ENCODE data around the gene ILDR2. TPM values are rescaled to one million over a fixed set of nuclear protein-coding genes. Genes with fewer than 3 reads are reported as not detected.

Gene ILDR2
- total RNA-seq, 4 donors from 2014 or later = 0.04 to 0.57 (median 0.21) TPM; not detected in 1

- intact Hi-C loops (cut with DNase I) = no loop called here
- TF ChIP-seq POLR2A (IDR thresholded peaks at IDR 0.05) (no peak), CTCF (IDR thresholded peaks at IDR 0.05) (no peak)
- peaks cover 0 to 65% (median 4%) of the 10 kb centered on the region in 4 donors for H3K27me3 ChIP-seq
- no peaks in the 10 kb centered on the region for H3K36me3 ChIP-seq
- H3K4me1 ChIP-seq = peaks cover 0 to 14% (median 2%) of the 10 kb centered on the region in 3 donors
- DNase-seq = no peak
- H3K4me3 ChIP-seq = no peak overlapping the region
- no peak overlapping the region for H3K27ac ChIP-seq
- no peaks in the 10 kb centered on the region for H3K9me3 ChIP-seq
- WGBS, 2 donors = 80 to 84% methylated on average over 6 of the region's 6 CpGs
Measured at GRCh38 chr1:166918088-166918955, 57.0 kb downstream of the ILDR2 start.

DNA sequence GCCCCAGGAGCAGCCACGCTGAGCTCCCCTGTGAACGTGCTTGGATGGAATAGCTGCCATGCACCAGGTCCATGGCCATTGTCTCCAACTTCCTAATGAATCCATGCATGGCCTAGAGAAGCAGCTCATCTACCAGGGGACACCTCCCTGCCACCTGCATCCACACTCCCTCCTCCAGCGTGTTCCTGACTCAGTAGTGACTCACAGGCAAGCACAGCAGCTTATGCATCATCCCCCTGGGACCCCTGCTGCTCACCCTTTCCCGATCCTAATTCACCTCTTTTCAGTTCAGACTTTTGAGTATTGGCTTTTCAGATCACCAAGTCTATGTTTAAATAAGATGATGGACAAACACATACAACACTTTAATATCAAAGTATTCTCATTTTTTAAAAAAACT lies 59.4 kb downstream of the ILDR2 start:
- no peak for DNase-seq
- Histone ChIP-seq H3K4me3 (no peak overlapping the region), H3K4me1 (peaks cover 0 to 9% (median 1%) of the 10 kb centered on the region in 3 donors), H3K27ac (no peak overlapping the region), H3K27me3 (peaks cover 0 to 44% (median 2%) of the 10 kb centered on the region in 4 donors), H3K36me3 (no peaks in the 10 kb centered on the region), H3K9me3 (no peaks in the 10 kb centered on the region)
- TF ChIP-seq CTCF (IDR thresholded peaks at IDR 0.05) = no peak
- no peak for TF ChIP-seq POLR2A (IDR thresholded peaks at IDR 0.05)
- intact Hi-C loops (cut with DNase I) = no loop called here
- WGBS, 2 donors = 49 to 78% methylated on average over 2 to 4 of the region's 4 CpGs

DNA sequence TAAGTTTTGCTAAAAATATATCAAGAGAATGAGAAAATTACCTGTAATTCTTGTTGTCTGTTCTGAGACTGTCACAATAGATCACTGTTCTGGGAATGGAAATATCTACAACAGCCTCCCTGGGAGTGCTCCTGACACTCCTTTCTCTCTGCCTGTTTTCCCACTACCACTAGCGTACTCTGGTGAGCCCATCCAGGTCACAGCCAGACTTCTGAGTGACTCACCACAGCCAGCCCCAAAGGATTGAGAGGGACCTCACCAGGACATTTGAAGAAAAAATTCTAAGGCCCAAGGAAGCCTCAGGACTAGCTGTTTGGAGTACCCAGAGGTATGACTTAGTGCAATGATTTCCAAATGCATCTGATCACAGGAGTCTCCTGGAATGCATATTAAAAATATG lies 60.3 kb downstream of the ILDR2 start:
- peaks cover 0 to 6% (median 0%) of the 10 kb centered on the region in 3 donors for H3K4me1 ChIP-seq
- no peaks in the 10 kb centered on the region for H3K9me3 ChIP-seq
- WGBS, 2 donors = 88% methylated on average over 1 of the region's 1 CpG; no CpG with 5 or more reads in 1 of the 2 donors
- no peak overlapping the region for H3K4me3 ChIP-seq
- H3K27me3 ChIP-seq = peaks cover 0 to 35% (median 0%) of the 10 kb centered on the region in 4 donors
- intact Hi-C loops (cut with DNase I) = no loop called here
- H3K27ac ChIP-seq = no peak overlapping the region
- TF ChIP-seq POLR2A (IDR thresholded peaks at IDR 0.05) = no peak
- no peak for TF ChIP-seq CTCF (IDR thresholded peaks at IDR 0.05)
- H3K36me3 ChIP-seq = no peaks in the 10 kb centered on the region
- DNase-seq = no peak

DNA sequence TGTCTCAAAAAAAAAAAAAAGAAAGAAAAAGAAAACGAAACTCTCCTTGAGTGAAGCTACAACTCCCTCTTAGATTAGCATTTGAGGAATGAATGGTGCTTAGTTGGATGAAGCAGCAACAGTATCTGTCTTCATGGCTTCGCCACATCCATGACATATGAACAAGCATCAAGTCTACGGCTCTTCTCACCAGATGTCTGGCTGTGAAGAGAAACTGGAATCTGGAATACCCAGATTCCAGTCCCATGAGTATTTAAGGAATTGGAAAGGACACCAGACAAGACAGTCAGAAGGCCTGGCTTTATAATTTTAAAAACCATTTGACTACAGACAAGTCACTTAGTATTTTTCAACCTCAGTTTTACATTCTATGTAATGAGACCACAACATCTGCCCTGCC lies 61.2 kb downstream of the ILDR2 start:
- H3K36me3 ChIP-seq = no peaks in the 10 kb centered on the region
- H3K9me3 ChIP-seq = no peaks in the 10 kb centered on the region
- H3K4me3 ChIP-seq = no peak overlapping the region
- DNase-seq = no peak
- no peak for TF ChIP-seq CTCF (IDR thresholded peaks at IDR 0.05)
- TF ChIP-seq POLR2A (IDR thresholded peaks at IDR 0.05) = no peak
- intact Hi-C loops (cut with DNase I) = no loop called here
- no peak overlapping the region for H3K27ac ChIP-seq
- 73 to 75% methylated on average over 3 of the region's 3 CpGs for WGBS, 2 donors
- peaks cover 0 to 25% (median 0%) of the 10 kb centered on the region in 4 donors for H3K27me3 ChIP-seq
- peaks cover 0 to 5% (median 0%) of the 10 kb centered on the region in 3 donors for H3K4me1 ChIP-seq

DNA sequence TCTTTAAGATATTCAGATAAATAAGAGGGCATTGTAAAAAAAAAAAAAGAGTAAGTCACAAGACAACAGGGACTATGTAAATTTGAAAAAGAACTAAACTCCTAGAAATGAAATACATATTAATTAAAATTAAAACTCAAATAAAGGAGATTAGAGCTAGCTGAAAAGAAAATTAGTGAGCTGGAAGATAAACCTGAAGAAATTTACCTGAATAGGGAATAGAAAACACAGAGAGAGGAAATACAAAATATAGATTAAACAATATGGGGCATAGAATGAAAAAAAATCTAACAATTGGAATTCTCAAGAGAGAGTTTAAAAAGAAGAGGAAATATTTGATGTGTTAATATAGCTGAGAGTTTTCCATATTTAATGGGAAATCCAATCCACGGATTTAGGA lies 63.7 kb downstream of the ILDR2 start:
- Histone ChIP-seq H3K4me3 (no peak overlapping the region), H3K27me3 (peaks cover 0 to 3% (median 0%) of the 10 kb centered on the region in 4 donors), H3K9me3 (no peaks in the 10 kb centered on the region), H3K36me3 (no peaks in the 10 kb centered on the region), H3K27ac (no peak overlapping the region), H3K4me1 (peaks cover 0 to 5% (median 0%) of the 10 kb centered on the region in 3 donors)
- no peak for DNase-seq
- 78 to 90% methylated on average over 1 of the region's 1 CpG for WGBS, 2 donors
- TF ChIP-seq CTCF (IDR thresholded peaks at IDR 0.05) = no peak
- TF ChIP-seq POLR2A (IDR thresholded peaks at IDR 0.05) = no peak
- intact Hi-C loops (cut with DNase I) = no loop called here

All from esophagus squamous epithelium (tissue), 5 donors.